AG08396 (cell line): ENCODE measurements around the gene PAPLN.
"Not testable (repeated sequence)": the region's sequence is repeated elsewhere in the genome, so short reads cannot be mapped to it uniquely, and the experiment has no call there.

Experiments
- DNase-seq: peaks from one replicate; pipeline ENCODE4 v3.0.0; 2012; ENCODE audit warnings: low spot score, mixed read lengths

Gene PAPLN

GRCh38 chr14:73289729-73290128 lies 52.4 kb downstream of the PAPLN start:
- DNase-seq, result no peak

DNA sequence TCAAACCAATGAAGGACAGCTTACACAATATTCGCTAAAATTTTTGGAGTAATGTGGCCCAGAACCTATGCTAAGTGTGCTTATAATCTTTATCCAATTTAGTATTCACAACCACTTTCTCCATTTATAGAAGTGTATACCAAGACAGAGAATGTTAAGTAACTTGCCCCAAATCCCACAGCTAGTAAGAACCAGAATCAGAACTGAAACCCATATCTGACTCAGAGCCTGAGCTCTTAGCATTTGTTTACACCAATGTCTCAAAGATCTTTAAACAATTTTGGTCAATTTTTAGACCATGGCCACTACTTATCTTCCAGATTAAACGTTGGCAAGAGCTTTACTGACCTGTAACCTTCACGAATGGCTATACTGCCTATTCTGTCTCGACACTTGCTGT lies 53.0 kb downstream of the PAPLN start:
- DNase-seq, result no peak

DNA sequence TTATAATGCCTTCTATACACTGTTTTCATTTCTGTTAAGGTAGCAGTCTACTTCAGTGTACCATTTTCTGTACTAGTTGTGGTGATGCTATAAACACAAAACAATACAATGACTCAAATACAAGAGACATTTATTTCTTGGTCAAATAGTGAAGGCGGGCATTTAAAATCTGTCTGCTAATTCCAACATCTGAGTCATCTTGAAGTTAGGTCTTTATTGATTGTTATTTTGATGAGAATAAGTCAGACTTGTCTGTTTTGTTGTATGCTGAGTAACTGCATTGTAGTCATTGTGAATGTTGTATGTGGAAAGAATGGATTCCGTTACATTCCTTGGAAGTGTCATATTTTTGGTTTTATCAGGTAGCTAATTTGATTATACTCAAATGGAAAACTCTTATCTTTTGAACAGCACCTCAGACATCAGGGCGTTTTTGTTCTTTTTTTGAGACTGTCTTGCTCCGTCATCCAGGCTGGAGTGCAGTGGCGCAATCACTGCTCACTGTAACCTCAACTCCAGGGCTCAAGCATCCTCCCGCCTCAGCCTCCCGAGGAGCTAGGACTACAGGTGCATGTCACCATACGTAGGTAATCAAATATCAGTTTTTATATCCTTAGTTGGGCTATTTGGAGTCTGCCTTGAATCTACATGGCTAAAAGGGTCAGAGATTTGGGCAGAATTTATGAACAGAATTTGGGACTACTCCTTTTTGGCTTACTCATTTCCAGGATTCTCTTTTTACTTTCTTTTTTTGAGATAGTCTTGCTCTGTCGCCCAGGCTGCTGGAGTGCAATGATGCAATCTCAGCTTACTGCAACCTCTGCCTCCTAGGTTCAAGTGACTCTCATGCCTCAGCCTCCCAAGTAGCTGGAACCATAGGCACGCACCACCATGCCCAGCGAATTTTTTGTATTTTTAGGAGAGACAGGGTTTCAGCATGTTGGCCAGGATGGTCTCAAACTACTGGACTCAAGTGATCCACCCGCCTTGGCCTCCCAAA lies 56.8 kb downstream of the PAPLN start:
- DNase-seq, result no peak

DNA sequence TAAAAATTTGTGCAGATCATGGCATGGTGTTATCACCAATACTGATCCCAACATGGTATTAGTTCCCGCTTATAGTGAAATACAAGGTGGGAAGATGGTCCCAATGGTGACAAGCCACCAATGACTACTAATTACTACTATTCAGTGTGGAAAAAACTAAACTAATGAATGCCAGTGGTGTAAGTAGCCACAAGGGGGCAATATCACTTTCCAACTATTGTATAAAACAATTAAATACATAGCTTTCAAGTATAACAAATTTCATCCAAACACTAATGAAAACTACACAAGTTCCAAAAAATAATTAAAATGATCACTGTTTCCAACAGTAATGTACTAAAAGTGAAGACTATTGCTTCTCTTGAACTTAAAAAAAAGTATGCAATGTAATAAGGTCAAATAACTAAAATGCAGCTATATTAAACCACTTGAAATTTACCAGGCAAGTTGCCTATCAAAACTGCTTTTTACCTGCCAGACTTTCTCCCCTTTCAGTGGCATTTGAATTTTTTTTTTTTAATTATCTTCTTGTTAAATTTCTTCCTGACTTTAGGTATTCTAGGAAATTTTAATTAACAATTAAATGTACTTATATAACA lies 58.0 kb downstream of the PAPLN start:
- no peak for DNase-seq

DNA sequence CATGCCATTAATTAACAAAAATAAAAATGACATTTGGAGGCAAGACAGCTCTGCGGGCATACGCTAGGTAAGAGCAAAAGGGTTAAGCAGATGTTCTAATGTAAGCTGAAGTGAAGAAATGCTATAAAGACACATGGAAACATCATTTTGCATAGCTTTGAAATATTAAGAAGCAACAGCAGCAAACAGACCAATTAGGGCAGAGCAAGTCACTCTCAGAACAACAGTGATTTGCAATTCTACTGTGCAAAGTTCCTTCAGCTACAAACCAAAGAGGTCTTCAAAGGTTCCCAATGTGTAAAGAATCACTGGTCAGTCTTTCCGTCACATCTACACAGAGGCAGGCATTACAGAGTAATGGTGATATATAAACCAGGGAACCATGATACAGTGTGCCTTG lies 68.2 kb downstream of the PAPLN start:
- no peak for DNase-seq

DNA sequence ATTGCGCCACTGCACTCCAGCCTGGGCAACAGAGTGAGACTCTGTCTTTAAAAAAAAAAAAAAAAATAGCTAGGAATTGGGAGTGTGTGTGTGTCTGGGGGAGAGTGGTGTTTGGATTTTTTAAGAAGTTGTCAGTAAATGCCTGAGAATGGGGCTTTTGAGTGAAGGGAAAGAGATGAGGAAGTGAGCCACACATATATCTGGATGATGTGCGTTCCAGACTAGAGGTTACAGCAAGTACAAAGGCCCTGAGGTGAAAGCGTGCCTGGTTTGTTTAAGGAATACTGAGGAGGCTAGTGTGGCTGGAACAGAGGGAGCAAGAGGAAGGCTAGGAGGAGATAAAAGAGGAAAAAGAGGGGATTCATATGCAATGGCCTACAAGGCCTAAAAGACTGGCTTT lies 70.0 kb downstream of the PAPLN start:
- DNase-seq, result no peak

DNA sequence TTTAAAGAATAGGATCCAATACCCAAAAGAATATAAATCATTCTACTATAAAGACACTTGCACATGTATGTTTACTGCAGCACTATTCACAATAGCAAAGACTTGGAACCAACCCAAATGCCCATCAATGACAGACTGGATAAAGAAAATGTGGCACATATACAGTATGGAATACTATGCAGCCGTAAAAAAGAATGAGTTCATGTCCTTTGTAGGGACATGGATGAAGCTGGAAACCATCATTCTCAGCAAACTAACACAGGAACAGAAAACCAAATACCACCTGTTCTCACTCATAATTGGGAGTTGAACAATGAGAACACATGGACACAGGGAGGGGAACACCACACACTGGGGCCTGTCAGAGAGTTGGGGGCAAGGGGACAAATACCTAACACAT lies 71.9 kb downstream of the PAPLN start:
- DNase-seq, result not testable (repeated sequence)

DNA sequence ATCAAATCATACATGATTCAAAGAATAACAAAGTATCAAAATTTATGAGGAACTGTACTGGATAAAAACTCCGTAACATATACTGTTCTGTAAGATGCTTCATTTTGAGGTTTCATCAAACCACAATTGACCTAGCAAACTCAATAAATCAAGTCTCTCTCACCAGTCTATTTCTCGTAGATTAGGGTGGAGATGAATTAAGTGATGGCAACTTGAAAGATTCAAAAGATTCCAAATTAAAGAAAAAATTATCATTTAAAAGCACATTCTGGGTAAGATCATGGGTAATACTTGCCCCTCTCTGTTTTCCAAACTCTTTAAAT lies 74.4 kb downstream of the PAPLN start:
- no peak for DNase-seq

GRCh38 chr14:73312687-73313086 lies 75.4 kb downstream of the PAPLN start:
- DNase-seq, result no peak

GRCh38 chr14:73313151-73313550 lies 75.8 kb downstream of the PAPLN start:
- no peak for DNase-seq

DNA sequence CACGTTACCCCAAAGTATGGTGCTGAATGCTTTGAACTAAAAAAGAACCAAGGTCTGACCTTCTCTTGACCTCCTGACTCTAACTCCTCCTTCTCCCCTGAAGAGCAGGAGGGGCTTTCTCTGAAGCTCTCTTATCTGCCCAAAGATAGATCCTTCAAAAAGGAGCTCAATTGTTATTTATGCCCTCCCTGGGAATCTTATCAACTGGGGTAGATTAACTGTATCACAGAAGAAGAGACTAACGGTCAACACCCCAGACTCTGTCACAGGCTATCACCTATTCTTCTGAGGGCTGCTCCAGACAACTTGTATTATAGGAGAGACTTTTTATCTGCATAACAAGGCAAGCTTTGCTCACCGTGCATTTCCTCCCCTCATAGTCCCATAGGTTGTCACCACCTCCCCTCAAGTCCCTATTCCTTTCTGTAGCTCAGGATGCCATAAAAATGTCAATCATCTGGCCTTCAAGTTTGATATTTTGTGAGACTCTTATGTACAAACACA lies 86.6 kb downstream of the PAPLN start:
- DNase-seq, result no peak
